H4 (cell line): ENCODE results near the gene SLC38A2. TPM values are rescaled to one million over a fixed set of nuclear protein-coding genes. Genes with fewer than 3 reads are reported as not detected.
"Not testable (repeated sequence)": the region's sequence is repeated elsewhere in the genome, so short reads cannot be mapped to it uniquely, and the experiment has no call there.

Experiments used
- DNase-seq: peaks from one replicate; pipeline ENCODE4 v3.0.0-alpha.2; 2015; ENCODE audit warnings: low spot score
- total RNA-seq: library from RNA; depleted of rRNA; stranded (reverse); fragments of >200 nt; shearing (Covaris generic); gene quantifications from 2 replicates; pipeline ENCODE4 v1.2.3, GENCODE V29; 2014; rRNA removed

Gene SLC38A2
- 203 and 263 TPM in 2 replicates for total RNA-seq

GRCh38 chr12:46372544-46373300 lies at the start of gene SLC38A2:
Gene SLC38A2, minus strand, starts transcription at chr12:46372773. Its CDS starts 1,480 bp downstream, at chr12:46371293.
- peak; percentile 87 for DNase-seq

GRCh38 chr12:46419675-46420074 lies 47.1 kb upstream of the SLC38A2 start:
- no peak for DNase-seq

GRCh38 chr12:46415552-46415951 lies 43.0 kb upstream of the SLC38A2 start:
- DNase-seq, result no peak

- DNase-seq, result no peak
These were observed 42.2 kb upstream of the SLC38A2 start for GRCh38 chr12:46414591-46415268.

GRCh38 chr12:46413368-46413767 lies 40.8 kb upstream of the SLC38A2 start:
- DNase-seq, result no peak

- no peak for DNase-seq
These were observed 40.3 kb upstream of the SLC38A2 start for GRCh38 chr12:46412857-46413256.

GRCh38 chr12:46410495-46410894 lies 37.9 kb upstream of the SLC38A2 start:
- no peak for DNase-seq

- DNase-seq, result no peak
These were observed 37.4 kb upstream of the SLC38A2 start for GRCh38 chr12:46409974-46410373.

- no peak for DNase-seq
These were observed 36.8 kb upstream of the SLC38A2 start for GRCh38 chr12:46409342-46409741.

GRCh38 chr12:46408441-46408840 lies 35.9 kb upstream of the SLC38A2 start:
- DNase-seq, result no peak

GRCh38 chr12:46407361-46407760 lies 34.8 kb upstream of the SLC38A2 start:
- DNase-seq, result no peak

- no peak for DNase-seq
These were observed 33.9 kb upstream of the SLC38A2 start for GRCh38 chr12:46406352-46407027.

- no peak for DNase-seq
These were observed 32.2 kb upstream of the SLC38A2 start for GRCh38 chr12:46404733-46405132.

GRCh38 chr12:46404225-46404631 lies 31.7 kb upstream of the SLC38A2 start:
- DNase-seq, result no peak

GRCh38 chr12:46403719-46404070 lies 31.1 kb upstream of the SLC38A2 start:
- no peak for DNase-seq

GRCh38 chr12:46402941-46403718 lies 30.6 kb upstream of the SLC38A2 start:
- peak; percentile 61 for DNase-seq

GRCh38 chr12:46402451-46402850 lies 29.9 kb upstream of the SLC38A2 start:
- peak; percentile 60 for DNase-seq

GRCh38 chr12:46401662-46402061 lies 29.1 kb upstream of the SLC38A2 start:
- no peak for DNase-seq

- DNase-seq, result no peak
These were observed 27.8 kb upstream of the SLC38A2 start for GRCh38 chr12:46400406-46400805.

GRCh38 chr12:46399461-46400248 lies 27.1 kb upstream of the SLC38A2 start:
- DNase-seq, result not testable (repeated sequence)

- no peak for DNase-seq
These were observed 24.3 kb upstream of the SLC38A2 start for GRCh38 chr12:46396826-46397225.
